ENCODE results near the gene FKBP9. TPM values are rescaled to one million over a fixed set of nuclear protein-coding genes. Genes with fewer than 3 reads are reported as not detected.

FKBP9 gene
- total RNA-seq, 2 experiments from 2014 or later, result 0.37 to 1.0 TPM

DNA sequence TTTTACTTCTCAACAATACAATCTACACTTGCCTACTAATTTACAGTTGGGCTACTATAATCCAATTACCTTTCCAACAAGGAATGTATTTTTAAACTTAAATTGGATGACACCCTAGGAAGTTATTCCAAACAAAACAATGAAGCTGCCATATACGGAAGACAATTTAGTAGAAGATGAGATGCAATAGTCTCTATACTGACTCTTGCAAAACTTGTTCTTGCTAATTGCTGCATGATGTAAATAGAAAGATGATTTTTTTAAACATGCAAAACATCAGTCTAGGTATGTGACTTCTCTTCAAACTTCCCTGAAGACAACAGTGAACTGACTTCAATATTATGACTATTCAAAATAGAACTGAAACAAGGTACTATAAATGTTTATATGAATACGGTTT is 87.7 kb downstream of the FKBP9 start:
- ChIA-PET CTCF (interaction anchor here (0.8 to 1.5 kb wide), 2 partner anchors 18 to 198 kb away, joined by 3 read pairs; no protein-coding TSS in a partner anchor), POLR2A (no interaction called here)
- H3K36me3 Mint-ChIP-seq (ENCODE audit: low read depth), result no peaks in the 10 kb centered on the region
- no peaks in the 10 kb centered on the region for H3K9me3 Mint-ChIP-seq (ENCODE audit: low read depth)
- intact Hi-C loops (cut with DNase I, micrococcal nuclease), result loop anchor here in 1 of 2 experiments (5.0 kb wide), 1 partner anchor 553 kb away; the partner anchor contains the start of gene LSM5
- no peak overlapping the region for H3K27ac Mint-ChIP-seq
- ATAC-seq (no peak), DNase-seq (no peak)
- peaks cover 36% of the 10 kb centered on the region for H3K4me1 Mint-ChIP-seq
- no peaks in the 10 kb centered on the region for H3K27me3 Mint-ChIP-seq
- H3K4me3 Mint-ChIP-seq, result no peak overlapping the region

- ChIA-PET POLR2A (no interaction called here), CTCF (interaction anchor here (0.7 to 2.6 kb wide), 6 partner anchors 8 to 248 kb away, joined by 3 to 22 read pairs (median 6); partner anchors contain the start of gene RP9)
- Mint-ChIP-seq H3K27me3 (no peaks in the 10 kb centered on the region), H3K4me1 (peaks cover 46% of the 10 kb centered on the region), H3K27ac (no peak overlapping the region), H3K9me3 (ENCODE audit: low read depth) (no peaks in the 10 kb centered on the region), H3K4me3 (no peak overlapping the region), H3K36me3 (ENCODE audit: low read depth) (no peaks in the 10 kb centered on the region)
- intact Hi-C loops (cut with DNase I, micrococcal nuclease), result no loop called here
- ATAC-seq (no peak), DNase-seq (no peak)
These were observed 91.0 kb downstream of the FKBP9 start for GRCh38 chr7:33048257-33048656.

GRCh38 chr7:33048704-33049103 is 91.5 kb downstream of the FKBP9 start:
- Mint-ChIP-seq H3K9me3 (ENCODE audit: low read depth) (no peaks in the 10 kb centered on the region), H3K4me3 (no peak overlapping the region), H3K27me3 (no peaks in the 10 kb centered on the region), H3K36me3 (ENCODE audit: low read depth) (no peaks in the 10 kb centered on the region), H3K27ac (no peak overlapping the region), H3K4me1 (peaks cover 44% of the 10 kb centered on the region)
- intact Hi-C loops (cut with DNase I, micrococcal nuclease), result no loop called here
- ChIA-PET POLR2A (no interaction called here), CTCF (interaction anchor here (0.7 to 2.6 kb wide), 7 partner anchors 8 to 248 kb away, joined by 3 to 22 read pairs (median 3); partner anchors contain the start of gene RP9)
- DNase-seq (no peak), ATAC-seq (no peak)

- H3K9me3 Mint-ChIP-seq (ENCODE audit: low read depth), result no peaks in the 10 kb centered on the region
- ChIA-PET CTCF (interaction anchor here (1.2 to 2.6 kb wide), 4 partner anchors 11 to 204 kb away, joined by 3 to 22 read pairs (median 11); partner anchors contain the start of gene RP9), POLR2A (no interaction called here)
- DNase-seq (peak; percentile 30), ATAC-seq (peak; percentile 60)
- no peak overlapping the region for H3K4me3 Mint-ChIP-seq
- H3K27me3 Mint-ChIP-seq, result no peaks in the 10 kb centered on the region
- no peak overlapping the region for H3K27ac Mint-ChIP-seq
- H3K36me3 Mint-ChIP-seq (ENCODE audit: low read depth), result peaks cover 6% of the 10 kb centered on the region
- peaks cover 49% of the 10 kb centered on the region for H3K4me1 Mint-ChIP-seq
- intact Hi-C loops (cut with DNase I, micrococcal nuclease), result loop anchor here (1.0 to 5.0 kb wide), 5 partner anchors 9 to 204 kb away; no protein-coding TSS in a partner anchor
These were observed 93.5 kb downstream of the FKBP9 start for GRCh38 chr7:33050535-33051318.

DNA sequence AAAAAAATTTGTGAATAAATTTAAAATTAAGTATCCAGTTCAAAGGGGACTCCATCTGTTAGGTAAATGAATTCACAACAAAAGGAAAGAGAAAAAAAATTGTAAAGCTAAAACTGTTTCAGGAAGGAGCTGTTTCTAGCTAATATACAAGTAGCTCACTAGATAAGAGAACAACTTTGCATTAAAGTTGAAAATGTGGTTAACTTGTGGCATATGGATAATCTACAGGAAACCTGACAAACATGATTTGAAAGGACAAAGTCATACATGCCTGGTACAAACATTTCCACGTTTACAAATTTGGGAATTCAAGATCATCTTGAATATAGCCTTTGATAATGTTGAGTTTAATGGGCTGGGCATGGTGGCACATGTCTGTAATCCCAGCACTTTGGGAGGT is 96.5 kb downstream of the FKBP9 start:
- Mint-ChIP-seq H3K4me3 (no peak overlapping the region), H3K4me1 (peaks cover 49% of the 10 kb centered on the region), H3K36me3 (ENCODE audit: low read depth) (peaks cover 20% of the 10 kb centered on the region), H3K27me3 (no peaks in the 10 kb centered on the region), H3K27ac (peak overlapping the region; percentile 67), H3K9me3 (ENCODE audit: low read depth) (no peaks in the 10 kb centered on the region)
- ATAC-seq, result no peak
- DNase-seq, result no peak
- intact Hi-C loops (cut with DNase I, micrococcal nuclease), result loop anchor here (1.0 to 5.0 kb wide), 5 partner anchors 9 to 206 kb away; partner anchors contain the start of gene NT5C3A (in 1 of the 2)
- ChIA-PET CTCF (interaction anchor here (0.6 to 6.6 kb wide), 5 partner anchors 8 to 437 kb away, joined by 3 to 42 read pairs (median 4); partner anchors contain the start of gene NT5C3A), POLR2A (interaction anchor here (0.7 kb wide), 1 partner anchor 164 kb away, joined by 5 read pairs; no protein-coding TSS in a partner anchor)

GRCh38 chr7:33054261-33054964 is 97.2 kb downstream of the FKBP9 start:
- H3K27me3 Mint-ChIP-seq, result no peaks in the 10 kb centered on the region
- CTCF ChIA-PET, result interaction anchor here (0.6 to 6.6 kb wide), 7 partner anchors 13 to 438 kb away, joined by 3 to 42 read pairs (median 3); partner anchors contain the start of gene RP9
- peak overlapping the region; percentile 74 for H3K27ac Mint-ChIP-seq
- intact Hi-C loops (cut with DNase I, micrococcal nuclease), result loop anchor here (1.0 to 5.0 kb wide), 5 partner anchors 8 to 207 kb away; partner anchors contain the start of gene NT5C3A (in 1 of the 2)
- ATAC-seq, result peak; percentile 87
- no peak overlapping the region for H3K4me3 Mint-ChIP-seq
- H3K9me3 Mint-ChIP-seq (ENCODE audit: low read depth), result no peaks in the 10 kb centered on the region
- peaks cover 23% of the 10 kb centered on the region for H3K36me3 Mint-ChIP-seq (ENCODE audit: low read depth)
- peaks cover 54% of the 10 kb centered on the region for H3K4me1 Mint-ChIP-seq
- no peak for DNase-seq
- POLR2A ChIA-PET, result no interaction called here

- ChIA-PET CTCF (interaction anchor here (0.9 to 6.6 kb wide), 4 partner anchors 14 to 208 kb away, joined by 3 to 42 read pairs (median 4); partner anchors contain the start of gene RP9), POLR2A (no interaction called here)
- peaks cover 59% of the 10 kb centered on the region for H3K4me1 Mint-ChIP-seq
- H3K27me3 Mint-ChIP-seq, result no peaks in the 10 kb centered on the region
- H3K27ac Mint-ChIP-seq, result peak overlapping the region; percentile 74
- H3K36me3 Mint-ChIP-seq (ENCODE audit: low read depth), result peaks cover 26% of the 10 kb centered on the region
- DNase-seq (no peak), ATAC-seq (no peak)
- H3K9me3 Mint-ChIP-seq (ENCODE audit: low read depth), result no peaks in the 10 kb centered on the region
- intact Hi-C loops (cut with DNase I, micrococcal nuclease), result loop anchor here (2.0 kb wide), 1 partner anchor 14 kb away; no protein-coding TSS in a partner anchor
- no peak overlapping the region for H3K4me3 Mint-ChIP-seq
These were observed 97.9 kb downstream of the FKBP9 start for GRCh38 chr7:33055158-33055557.

Other genes starting within 250 kb of the FKBP9 start
- 10 to 100 TPM; 21.5 to 25.6 TPM for gene KBTBD2, start 65.7 kb upstream of the FKBP9 start, total RNA-seq
- 10 to 100 TPM; 40.9 to 45.0 TPM for gene NT5C3A, start 105.3 kb downstream of the FKBP9 start, total RNA-seq
- 10 to 100 TPM; 17.2 to 19.2 TPM for gene RP9, start 152.0 kb downstream of the FKBP9 start, total RNA-seq
- gene BBS9, start 172.1 kb downstream of the FKBP9 start, total RNA-seq, result 1 to 10 TPM; 4.1 to 9.9 TPM